COLO668 (cell line): Measurements from ENCODE around the gene UBL4B.
A peak's percentile ranks its signal among the peaks of the same experiment; 100 is the strongest.

ENCODE experiments used
- DNase-seq: peaks from one replicate; lab custom pipeline; 2025; ENCODE audit not compliant: unreplicated experiment; lab: John Stamatoyannopoulos, UW

The UBL4B gene

DNA sequence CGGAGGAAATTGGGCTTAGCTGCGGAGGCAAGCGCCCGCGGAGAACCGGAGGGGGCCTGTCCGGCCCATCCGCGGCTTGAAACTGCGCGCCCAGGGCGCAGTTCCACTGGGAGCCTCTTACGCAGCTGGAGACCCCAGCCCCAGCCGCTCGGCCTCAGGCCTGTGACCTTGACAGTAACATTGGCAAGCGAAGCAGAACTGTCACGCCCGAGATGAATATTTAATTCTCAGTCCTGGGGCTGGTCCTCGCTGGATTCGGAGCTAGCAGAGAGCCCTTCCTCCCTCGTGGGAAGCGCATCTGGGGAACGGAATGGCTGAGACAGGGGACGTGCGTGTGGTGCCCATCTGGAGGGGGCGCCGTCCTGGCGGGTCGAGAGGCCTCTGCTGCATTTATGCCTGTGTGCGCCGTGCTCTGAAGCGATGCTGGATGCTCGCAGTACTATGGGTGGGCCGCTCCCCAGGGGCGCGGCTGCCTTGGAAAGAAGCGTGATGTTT is 39.0 kb downstream of the UBL4B start:
- DNase-seq, result no peak

DNA sequence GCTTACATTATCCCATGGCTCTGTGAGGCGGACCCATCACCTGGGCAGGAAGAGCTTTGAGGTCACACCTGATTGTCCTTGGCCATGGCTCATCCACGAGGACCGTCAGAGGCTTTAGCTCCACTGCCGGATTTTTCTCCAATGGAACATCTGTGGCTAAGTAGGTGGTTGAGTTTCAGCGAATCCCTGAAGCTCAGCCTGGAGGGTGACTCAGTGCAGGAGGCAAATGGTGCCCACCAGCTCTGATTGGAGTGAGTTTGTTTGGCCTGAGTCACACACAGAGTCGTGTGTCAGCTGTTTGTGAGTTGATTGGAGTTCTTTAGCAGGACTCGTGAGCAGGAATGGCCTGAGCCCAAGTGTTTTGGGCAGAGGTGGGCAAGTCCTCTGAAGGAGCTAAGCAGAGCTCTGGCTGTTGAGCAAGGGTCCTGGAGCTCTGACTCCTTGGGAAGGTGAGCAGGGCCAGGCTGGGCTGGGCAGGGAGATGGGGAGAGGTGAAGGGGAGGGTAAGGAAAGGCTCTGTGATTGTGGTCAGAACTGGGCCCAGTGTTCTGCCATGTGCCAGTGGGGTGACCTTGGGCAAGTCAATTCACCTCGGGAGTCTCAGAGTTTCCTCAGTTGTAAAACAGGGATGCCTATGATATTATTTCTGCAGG is 40.0 kb downstream of the UBL4B start:
- peak; percentile 26 for DNase-seq

DNA sequence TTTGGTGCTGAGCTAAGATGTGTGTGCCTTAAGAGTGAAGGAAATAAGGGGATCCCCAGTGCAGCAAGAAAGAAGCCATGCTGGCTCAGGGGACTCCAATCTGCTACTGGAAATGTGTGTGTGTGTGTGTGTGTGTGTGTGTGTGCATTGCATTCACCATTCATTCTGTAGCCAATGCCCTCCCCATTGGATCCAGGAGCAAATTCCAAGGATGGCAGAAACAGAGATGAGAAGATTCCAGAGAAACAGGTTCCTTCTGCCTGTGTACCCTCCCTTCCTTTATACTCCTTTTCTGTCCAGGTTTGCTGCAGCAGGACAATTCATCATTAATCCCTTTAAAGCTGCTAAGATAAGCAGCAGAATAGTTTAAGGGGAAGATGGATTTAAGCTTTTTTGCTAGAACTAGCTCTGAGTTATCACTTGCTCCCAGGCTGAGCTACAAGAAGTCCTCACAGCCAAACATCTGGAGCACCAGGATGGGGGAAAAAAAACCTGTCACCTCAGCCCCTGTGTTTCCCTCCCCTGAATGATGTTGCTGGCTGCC is 41.2 kb downstream of the UBL4B start:
- no peak for DNase-seq

DNA sequence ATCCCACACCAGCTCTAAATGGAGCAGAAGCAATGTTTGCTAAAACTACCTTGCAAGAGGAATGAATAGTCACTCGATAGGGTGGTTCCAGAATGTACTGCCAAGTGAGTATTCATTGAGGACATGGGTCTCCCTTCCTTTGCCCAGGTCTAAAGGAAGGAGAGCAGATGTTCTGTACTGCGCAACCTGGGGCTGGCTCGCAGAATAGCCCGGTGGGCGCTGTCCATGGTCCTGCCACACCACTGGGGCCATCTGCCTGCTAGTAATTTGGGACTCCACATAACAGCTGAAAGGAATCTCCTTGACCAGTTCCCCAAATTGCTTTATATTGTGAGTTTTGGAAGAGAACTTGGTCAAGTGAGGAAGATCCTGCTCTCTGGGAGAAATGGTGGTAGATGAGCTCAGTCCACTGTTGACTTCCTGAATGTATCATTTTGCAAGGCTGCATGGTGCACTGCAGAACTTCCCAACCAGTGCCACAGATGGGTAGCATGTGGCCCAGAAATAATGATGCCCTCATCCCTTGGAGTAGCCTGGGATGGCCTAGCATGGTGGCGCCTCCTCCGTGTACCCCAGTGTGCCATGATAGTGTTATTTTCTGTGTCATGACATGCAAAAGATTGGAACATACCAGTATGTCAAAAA is 43.8 kb downstream of the UBL4B start:
- no peak for DNase-seq

DNA sequence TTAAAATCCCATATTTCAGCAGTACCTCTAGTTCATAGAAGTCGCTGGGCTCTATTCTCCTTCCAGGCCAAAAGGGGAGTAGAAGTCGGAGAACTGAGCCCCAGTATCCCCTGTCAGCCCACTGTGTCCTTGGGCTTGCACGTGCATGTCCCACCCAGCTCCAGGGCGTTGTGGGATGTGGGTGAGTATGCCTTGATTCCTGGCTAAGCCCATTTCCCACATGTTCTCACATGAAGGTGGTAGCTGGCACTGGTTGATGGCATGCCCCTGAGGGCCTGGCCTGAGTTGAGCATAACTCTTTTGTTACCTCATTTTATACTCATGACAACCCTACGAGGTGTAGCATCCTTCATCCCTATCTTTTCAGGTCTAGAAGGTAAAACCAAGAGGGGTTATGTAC is 46.0 kb downstream of the UBL4B start:
- no peak for DNase-seq

DNA sequence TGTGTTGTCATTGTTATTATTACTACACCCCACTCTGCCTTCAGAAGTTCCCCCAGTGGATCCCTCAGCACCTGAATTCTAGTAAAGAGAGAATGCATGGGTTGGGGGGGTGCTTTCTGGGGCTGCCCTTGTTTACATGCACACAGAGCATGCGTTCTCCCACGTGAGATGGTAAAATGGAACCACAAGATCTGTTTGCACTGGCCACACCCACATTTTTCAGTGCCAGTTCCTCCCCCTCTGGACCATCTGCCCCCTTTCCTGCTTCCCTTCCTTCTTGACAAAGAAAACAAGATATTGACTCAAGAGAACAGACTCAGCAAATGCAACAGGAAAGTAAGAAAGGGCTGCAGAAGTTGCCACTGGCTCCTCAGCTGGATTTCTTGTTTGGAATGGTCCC is 46.9 kb downstream of the UBL4B start:
- DNase-seq, result no peak

DNA sequence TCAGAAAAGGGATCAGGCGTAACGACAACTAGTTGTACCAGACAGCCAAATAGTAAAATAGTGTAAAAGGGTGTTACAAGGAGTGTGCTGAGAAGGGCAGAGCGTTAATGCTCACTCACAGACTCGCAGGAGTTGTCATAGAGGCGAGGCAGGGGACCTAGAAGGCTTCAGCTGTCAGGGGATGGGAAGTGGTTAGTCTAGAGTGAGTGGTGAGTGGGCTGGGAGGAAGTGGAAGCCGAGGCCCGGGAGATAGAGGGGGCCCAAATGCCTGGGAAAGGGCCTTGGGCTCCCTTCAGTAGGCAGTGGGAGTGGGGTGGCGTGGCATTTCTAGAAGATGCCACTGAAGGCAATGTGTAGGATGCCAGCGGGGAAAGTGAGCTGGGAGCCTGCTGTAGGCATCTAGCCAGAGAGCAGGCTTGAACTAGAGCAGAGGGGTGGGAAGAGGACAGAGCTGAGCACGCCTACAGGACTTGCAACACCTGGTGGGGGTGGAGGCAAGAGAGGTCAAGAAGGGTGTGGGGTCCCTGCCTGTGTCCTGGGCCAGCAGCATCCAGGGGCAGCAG is 48.4 kb downstream of the UBL4B start:
- no peak for DNase-seq

DNA sequence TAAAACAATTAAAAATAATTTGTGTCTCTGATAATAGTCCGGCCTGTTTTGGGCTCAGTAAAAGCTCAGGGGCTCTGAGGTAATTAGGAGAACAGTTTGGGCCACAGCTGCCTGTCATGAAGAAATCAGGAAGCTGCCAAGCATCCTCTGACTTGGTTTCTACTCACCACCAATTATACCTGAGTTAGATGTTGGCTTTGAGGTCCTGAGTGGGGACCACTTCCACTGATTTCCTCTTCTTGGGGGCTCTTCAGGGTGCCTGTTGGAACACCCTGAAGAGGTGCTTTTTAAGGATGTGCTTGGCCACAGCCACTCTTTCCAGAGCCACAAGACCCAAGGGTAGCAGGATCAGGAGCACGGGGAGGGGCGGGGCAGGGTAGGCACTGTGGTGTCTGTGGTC is 48.9 kb downstream of the UBL4B start:
- DNase-seq, result no peak

DNA sequence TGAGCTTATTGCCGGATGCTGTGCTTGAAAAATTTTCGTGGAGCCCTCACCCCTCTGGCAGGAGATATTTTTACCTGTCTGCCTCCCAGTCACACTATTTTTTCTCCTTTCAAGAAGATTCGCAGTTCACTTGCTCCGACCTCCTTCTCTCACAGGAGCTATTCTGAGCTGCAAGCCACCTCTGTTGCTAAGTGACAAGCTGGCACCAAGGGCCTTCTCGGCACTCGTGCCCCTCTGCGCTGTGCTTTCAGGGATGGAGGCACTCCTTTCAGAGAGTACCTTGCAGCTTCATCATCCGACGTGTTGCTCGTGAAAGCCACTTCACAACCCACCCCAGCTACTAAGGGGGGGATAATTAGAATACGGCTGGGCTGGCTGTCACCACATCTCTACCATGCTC is 49.6 kb downstream of the UBL4B start:
- no peak for DNase-seq
